ENCODE results near the gene AEN.

- TF ChIP-seq POLR2A (IDR thresholded peaks at IDR 0.05) (no peak), CTCF (IDR thresholded peaks at IDR 0.05) (no peak)
Measured at GRCh38 chr15:88650556-88650955, 29.4 kb downstream of the AEN start.
